ENCODE measurements around the gene TSEN2. TPM values are rescaled to one million over a fixed set of nuclear protein-coding genes. Genes with fewer than 3 reads are reported as not detected.
"Not testable (repeated sequence)": the region's sequence is repeated elsewhere in the genome, so short reads cannot be mapped to it uniquely, and the experiment has no call there.

Gene TSEN2
- total and polyA plus RNA-seq, 9 of the 15 experiments (the other 6 are each of a cell fraction or from before 2014, with no cell fraction given), result 38.5 to 76.3 (median 46.6) TPM

DNA sequence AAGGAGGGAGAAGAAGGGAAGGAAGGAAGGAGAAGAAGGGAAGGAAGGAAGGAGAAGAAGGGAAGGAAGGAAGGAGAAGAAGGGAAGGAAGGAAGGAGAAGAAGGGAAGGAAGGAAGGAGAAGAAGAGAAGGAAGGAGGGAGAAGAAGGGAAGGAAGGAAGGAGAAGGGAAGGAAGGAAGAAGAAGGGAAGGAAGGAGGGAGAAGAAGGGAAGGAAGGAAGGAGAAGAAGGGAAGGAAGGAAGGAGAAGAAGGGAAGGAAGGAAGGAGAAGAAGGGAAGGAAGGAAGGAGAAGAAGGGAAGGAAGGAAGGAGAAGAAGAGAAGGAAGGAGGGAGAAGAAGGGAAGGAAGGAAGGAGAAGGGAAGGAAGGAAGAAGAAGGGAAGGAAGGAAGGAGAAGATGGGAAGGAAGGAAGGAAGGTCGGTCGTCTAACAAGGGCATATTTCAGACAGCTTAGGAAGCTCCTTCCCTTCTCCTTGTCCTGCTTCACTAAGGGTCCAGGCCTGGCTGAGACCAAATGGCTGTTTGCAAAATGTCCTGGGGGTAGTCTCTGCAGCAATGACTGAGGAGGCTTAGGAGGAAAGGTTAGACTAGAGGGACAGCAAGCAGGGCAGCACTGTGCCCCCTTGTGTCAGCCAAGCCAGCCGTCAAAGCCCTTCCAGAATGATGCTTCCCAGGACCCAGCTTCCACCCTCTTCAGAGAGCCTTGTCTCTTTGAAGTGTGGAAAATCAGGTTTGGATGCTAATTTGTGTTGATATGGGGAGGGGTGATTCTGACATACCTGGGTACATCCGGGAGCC lies 35.7 kb upstream of the TSEN2 start:
- H3K4me2 ChIP-seq (ENCODE audit: insufficient read depth, low read length); H3K36me3 ChIP-seq (ENCODE audit: control insufficient read depth, insufficient read depth, low read length); H3K4me3 ChIP-seq; intact Hi-C loops (cut with micrococcal nuclease); in situ Hi-C loops (cut with MboI); POLR2A ChIA-PET; DNase-seq (ENCODE audit: extremely low read depth in 1 of 4, low spot score in 3 of 4); H2AFZ ChIP-seq (ENCODE audit: low read depth, low read length); H3K9ac ChIP-seq (ENCODE audit: insufficient read depth in 1 of 2, low read depth in 2 of 2, low read length in 2 of 2); H3K79me2 ChIP-seq (ENCODE audit: control insufficient read depth, insufficient read depth, low read length); H3K9me3 ChIP-seq (replicated peaks; ENCODE audit: control insufficient read depth, insufficient read depth, low read depth, low read length); H3K27ac ChIP-seq (ENCODE audit: extremely low read depth, low read depth, low read length); H4K20me1 ChIP-seq (replicated peaks; ENCODE audit: control insufficient read depth, insufficient read depth, low read length); H3K4me1 ChIP-seq (replicated peaks in 1 of 2; ENCODE audit: control insufficient read depth in 2 of 2, insufficient read depth in 2 of 2, low read length in 2 of 2); H3K9me1 ChIP-seq (ENCODE audit: control insufficient read depth, insufficient read depth, low read length); CTCF ChIA-PET (ENCODE audit: low intra/inter-chr PET ratio); FAIRE-seq; ATAC-seq; BruUV-seq (replicated peaks): not testable (repeated sequence)
- H3K27me3 ChIP-seq (ENCODE audit: control insufficient read depth in 2 of 2, insufficient read depth in 2 of 2, low read length in 2 of 2), result peaks cover 27 to 32% of the 10 kb centered on the region in 2 experiments
- TF ChIP-seq, protein P1, sequence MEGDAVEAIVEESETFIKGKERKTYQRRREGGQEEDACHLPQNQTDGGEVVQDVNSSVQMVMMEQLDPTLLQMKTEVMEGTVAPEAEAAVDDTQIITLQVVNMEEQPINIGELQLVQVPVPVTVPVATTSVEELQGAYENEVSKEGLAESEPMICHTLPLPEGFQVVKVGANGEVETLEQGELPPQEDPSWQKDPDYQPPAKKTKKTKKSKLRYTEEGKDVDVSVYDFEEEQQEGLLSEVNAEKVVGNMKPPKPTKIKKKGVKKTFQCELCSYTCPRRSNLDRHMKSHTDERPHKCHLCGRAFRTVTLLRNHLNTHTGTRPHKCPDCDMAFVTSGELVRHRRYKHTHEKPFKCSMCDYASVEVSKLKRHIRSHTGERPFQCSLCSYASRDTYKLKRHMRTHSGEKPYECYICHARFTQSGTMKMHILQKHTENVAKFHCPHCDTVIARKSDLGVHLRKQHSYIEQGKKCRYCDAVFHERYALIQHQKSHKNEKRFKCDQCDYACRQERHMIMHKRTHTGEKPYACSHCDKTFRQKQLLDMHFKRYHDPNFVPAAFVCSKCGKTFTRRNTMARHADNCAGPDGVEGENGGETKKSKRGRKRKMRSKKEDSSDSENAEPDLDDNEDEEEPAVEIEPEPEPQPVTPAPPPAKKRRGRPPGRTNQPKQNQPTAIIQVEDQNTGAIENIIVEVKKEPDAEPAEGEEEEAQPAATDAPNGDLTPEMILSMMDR (IDR thresholded peaks at IDR 0.05 in 2 of 3, conservative IDR thresholded peaks at IDR 0.05 in 1 of 3; ENCODE audit: insufficient read depth in 2 of 3, low read depth in 1 of 3, low read length in 3 of 3), result peak in 1 of 3 experiments; percentile 24; a peak in 1 of 6 replicates
- WGBS (ENCODE audit: insufficient coverage, low coverage, missing lambda C conversion rate), result 0% methylated on average over 3 of the region's 4 CpGs

Data from K562 (cell line).